Kidney epithelial cell (primary cell): Measurements from ENCODE around the gene B3GALT5. TPM values are rescaled to one million over a fixed set of nuclear protein-coding genes. Genes with fewer than 3 reads are reported as not detected.

Experiments used
- DNase-seq: peaks from one replicate; pipeline ENCODE4 v3.0.0-alpha.2; 2010; ENCODE audit warnings: low read depth
- H3K27me3 ChIP-seq: 2 replicates; pipeline ENCODE4 v1.6.0; 2011; ENCODE audit warnings: low read length; ENCODE audit not compliant: control insufficient read depth, insufficient read depth
- H3K36me3 ChIP-seq: 2 replicates; pipeline ENCODE4 v1.5.1; 2011; ENCODE audit warnings: low read length; ENCODE audit not compliant: control insufficient read depth, insufficient read depth
- H3K4me3 ChIP-seq: 2 replicates; pipeline ENCODE4 v1.5.1; 2011; ENCODE audit warnings: low read depth, mild to moderate bottlenecking, control low read depth, low read length
- CTCF ChIP-seq: IDR thresholded peaks from 2 replicates; pipeline ENCODE4 v1.5.1; 2011; ENCODE audit warnings: mild to moderate bottlenecking, moderate library complexity, low read length, control low read depth, inconsistent platforms; ENCODE audit not compliant: insufficient read depth, poor library complexity, severe bottlenecking
- total RNA-seq: library from RNA; depleted of rRNA; stranded (reverse); fragments of >200 nt; gene quantifications from 2 replicates; pipeline ENCODE4 v1.2.3, GENCODE V29; 2015

The B3GALT5 gene
- total RNA-seq, 1 donor from 2014 or later: 4.3 TPM

GRCh38 chr21:39650306-39650705 is 37.6 kb downstream of the B3GALT5 start:
- no peak for TF ChIP-seq CTCF
- H3K27me3 ChIP-seq: no peaks in the 10 kb centered on the region
- H3K36me3 ChIP-seq: peaks cover 6% of the 10 kb centered on the region
- no peak overlapping the region for H3K4me3 ChIP-seq
- DNase-seq: no peak

- H3K4me3 ChIP-seq: no peak overlapping the region
- no peak for TF ChIP-seq CTCF
- H3K36me3 ChIP-seq: peaks cover 6% of the 10 kb centered on the region
- no peak for DNase-seq
- H3K27me3 ChIP-seq: no peaks in the 10 kb centered on the region
Observed at GRCh38 chr21:39650801-39651200, 38.1 kb downstream of the B3GALT5 start.

GRCh38 chr21:39651206-39651605 is 38.5 kb downstream of the B3GALT5 start:
- TF ChIP-seq CTCF: no peak
- peaks cover 6% of the 10 kb centered on the region for H3K36me3 ChIP-seq

GRCh38 chr21:39654951-39655350 is 42.2 kb downstream of the B3GALT5 start:
- no peak for TF ChIP-seq CTCF
- DNase-seq: no peak
- Histone ChIP-seq H3K4me3 (no peak overlapping the region), H3K27me3 (no peaks in the 10 kb centered on the region), H3K36me3 (peaks cover 2% of the 10 kb centered on the region)

More at GRCh38 chr21:39651206-39651605, 38.5 kb downstream of the B3GALT5 start:
- no peak overlapping the region for H3K4me3 ChIP-seq
- no peaks in the 10 kb centered on the region for H3K27me3 ChIP-seq
- no peak for DNase-seq

- no peak for DNase-seq
Observed at GRCh38 chr21:39655589-39655988, 42.8 kb downstream of the B3GALT5 start.

More at GRCh38 chr21:39655589-39655988, 42.8 kb downstream of the B3GALT5 start:
- TF ChIP-seq CTCF: no peak
- Histone ChIP-seq H3K36me3 (peaks cover 2% of the 10 kb centered on the region), H3K4me3 (no peak overlapping the region), H3K27me3 (no peaks in the 10 kb centered on the region)
